Lower leg skin (tissue), 3 donors: Measurements from ENCODE around the gene SLC37A1.

Experiments used
- POLR2A ChIP-seq, 2 donors: fragments of 450-650 bp; IDR thresholded peaks; one replicate each; pipeline ENCODE4 v1.6.1; 2016 to 2017; ENCODE audit warnings: antibody characterized with exemption in 2 of 2, mild to moderate bottlenecking in 1 of 2, moderate library complexity in 1 of 2
- TF ChIP-seq, protein P1 (sequence below), 3 donors: fragments of 450-650 bp; IDR thresholded peaks; one replicate each; pipeline ENCODE4 v1.5.1; 2016; ENCODE audit warnings: antibody characterized with exemption in 3 of 3, mild to moderate bottlenecking in 3 of 3, moderate library complexity in 2 of 3

DNA sequence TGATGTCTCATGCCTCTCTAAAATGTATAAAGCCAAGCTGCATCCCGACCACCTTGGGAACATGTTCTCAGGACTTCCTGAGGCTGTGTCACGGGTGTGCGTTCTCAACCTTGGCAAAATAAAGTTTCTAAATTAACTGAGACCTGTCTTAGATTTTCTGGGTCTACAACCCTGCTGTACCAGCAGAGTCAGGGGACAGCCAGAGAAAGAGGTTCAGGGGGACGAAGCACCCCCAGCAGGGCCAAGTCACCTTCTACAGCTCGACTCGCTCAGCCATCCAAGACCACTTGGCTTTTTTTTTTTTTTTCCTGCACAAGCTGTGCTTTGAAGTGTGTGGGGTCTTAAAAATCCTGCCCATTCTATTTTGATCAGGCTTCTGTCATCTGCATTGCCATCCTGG is 111.3 kb downstream of the SLC37A1 start:
- no peak for TF ChIP-seq POLR2A (IDR thresholded peaks at IDR 0.05)
- TF ChIP-seq, protein P1, sequence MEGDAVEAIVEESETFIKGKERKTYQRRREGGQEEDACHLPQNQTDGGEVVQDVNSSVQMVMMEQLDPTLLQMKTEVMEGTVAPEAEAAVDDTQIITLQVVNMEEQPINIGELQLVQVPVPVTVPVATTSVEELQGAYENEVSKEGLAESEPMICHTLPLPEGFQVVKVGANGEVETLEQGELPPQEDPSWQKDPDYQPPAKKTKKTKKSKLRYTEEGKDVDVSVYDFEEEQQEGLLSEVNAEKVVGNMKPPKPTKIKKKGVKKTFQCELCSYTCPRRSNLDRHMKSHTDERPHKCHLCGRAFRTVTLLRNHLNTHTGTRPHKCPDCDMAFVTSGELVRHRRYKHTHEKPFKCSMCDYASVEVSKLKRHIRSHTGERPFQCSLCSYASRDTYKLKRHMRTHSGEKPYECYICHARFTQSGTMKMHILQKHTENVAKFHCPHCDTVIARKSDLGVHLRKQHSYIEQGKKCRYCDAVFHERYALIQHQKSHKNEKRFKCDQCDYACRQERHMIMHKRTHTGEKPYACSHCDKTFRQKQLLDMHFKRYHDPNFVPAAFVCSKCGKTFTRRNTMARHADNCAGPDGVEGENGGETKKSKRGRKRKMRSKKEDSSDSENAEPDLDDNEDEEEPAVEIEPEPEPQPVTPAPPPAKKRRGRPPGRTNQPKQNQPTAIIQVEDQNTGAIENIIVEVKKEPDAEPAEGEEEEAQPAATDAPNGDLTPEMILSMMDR (IDR thresholded peaks at IDR 0.05): no peak
